Measurements from ENCODE around the gene PKDCC. TPM values are rescaled to one million over a fixed set of nuclear protein-coding genes. Genes with fewer than 3 reads are reported as not detected.

The PKDCC gene
- total RNA-seq, 2 donors from 2014 or later: 11.1 to 61.4 TPM

- Histone ChIP-seq H3K27ac (no peak overlapping the region), H3K9me3 (no peaks in the 10 kb centered on the region), H3K4me3 (no peak overlapping the region), H3K27me3 (replicated peaks; ENCODE audit: insufficient read depth) (no peaks in the 10 kb centered on the region), H3K4me1 (replicated peaks) (no peaks in the 10 kb centered on the region), H3K36me3 (no peaks in the 10 kb centered on the region)
- intact Hi-C loops (cut with DNase I): no loop called here
- DNase-seq (ENCODE audit: low spot score): no peak
- TF ChIP-seq POLR2AphosphoS5 (IDR thresholded peaks at IDR 0.05) (no peak), CTCF (IDR thresholded peaks at IDR 0.05) (no peak), POLR2A (IDR thresholded peaks at IDR 0.05) (no peak)
- WGBS: 72% methylated on average over 2 of the region's 2 CpGs
These were observed 21.7 kb downstream of the PKDCC start for GRCh38 chr2:42069568-42069967.

GRCh38 chr2:42071791-42072190, 24.0 kb downstream of the PKDCC start:
- intact Hi-C loops (cut with DNase I): no loop called here
- Histone ChIP-seq H3K9me3 (no peaks in the 10 kb centered on the region), H3K27me3 (replicated peaks; ENCODE audit: insufficient read depth) (no peaks in the 10 kb centered on the region), H3K36me3 (no peaks in the 10 kb centered on the region), H3K4me1 (replicated peaks) (no peaks in the 10 kb centered on the region), H3K27ac (no peak overlapping the region), H3K4me3 (no peak overlapping the region)
- TF ChIP-seq POLR2A (IDR thresholded peaks at IDR 0.05) (no peak), POLR2AphosphoS5 (IDR thresholded peaks at IDR 0.05) (no peak), CTCF (IDR thresholded peaks at IDR 0.05) (no peak)
- WGBS: 86% methylated on average over 4 of the region's 4 CpGs
- no peak for DNase-seq (ENCODE audit: low spot score)

GRCh38 chr2:42072349-42073118, 24.7 kb downstream of the PKDCC start:
- DNase-seq (ENCODE audit: low spot score): no peak
- Histone ChIP-seq H3K9me3 (no peaks in the 10 kb centered on the region), H3K4me3 (no peak overlapping the region), H3K4me1 (replicated peaks) (no peaks in the 10 kb centered on the region), H3K27me3 (replicated peaks; ENCODE audit: insufficient read depth) (no peaks in the 10 kb centered on the region), H3K27ac (no peak overlapping the region), H3K36me3 (no peaks in the 10 kb centered on the region)
- intact Hi-C loops (cut with DNase I): no loop called here
- 45% methylated on average over 13 of the region's 13 CpGs for WGBS
- TF ChIP-seq CTCF (IDR thresholded peaks at IDR 0.05) (no peak), POLR2A (IDR thresholded peaks at IDR 0.05) (no peak), POLR2AphosphoS5 (IDR thresholded peaks at IDR 0.05) (no peak)

- Histone ChIP-seq H3K4me3 (no peak overlapping the region), H3K4me1 (replicated peaks) (no peaks in the 10 kb centered on the region), H3K9me3 (no peaks in the 10 kb centered on the region), H3K36me3 (no peaks in the 10 kb centered on the region), H3K27ac (no peak overlapping the region), H3K27me3 (replicated peaks; ENCODE audit: insufficient read depth) (no peaks in the 10 kb centered on the region)
- TF ChIP-seq POLR2AphosphoS5 (IDR thresholded peaks at IDR 0.05) (no peak), CTCF (IDR thresholded peaks at IDR 0.05) (no peak), POLR2A (IDR thresholded peaks at IDR 0.05) (no peak)
- WGBS: 80% methylated on average over 2 of the region's 2 CpGs
- no peak for DNase-seq (ENCODE audit: low spot score)
- intact Hi-C loops (cut with DNase I): no loop called here
These were observed 26.1 kb downstream of the PKDCC start for GRCh38 chr2:42073739-42074503.
